HepG2 (cell line): ENCODE measurements around the gene C4orf54. TPM values are rescaled to one million over a fixed set of nuclear protein-coding genes. Genes with fewer than 3 reads are reported as not detected.

Experiments used
- ATAC-seq: fragments of 200-7000 bp; cut with Tn5 transposase; 3 replicates; pipeline ENCODE4 v1.9.1; 2020; ENCODE audit warnings: mild to moderate bottlenecking, moderate library complexity
- BruUV-seq: library from RNA; stranded (reverse); fragments of 400-500 nt; replicated peaks from 2 replicates; lab custom pipeline; 2021; lab: Mats Ljungman, UMichigan
- CTCF ChIA-PET: fragments of 300-600 bp; formaldehyde crosslinking; extraction: SDS; loops from one replicate; lab custom pipeline; 2021; ENCODE audit warnings: low total read pairs, inconsistent platforms, low intra/inter-chr PET ratio; lab: Yijun Ruan, JAX
- POLR2A ChIA-PET: fragments of 350-600 bp; sonication (Branson Sonifier 250); formaldehyde crosslinking; loops from one replicate; lab custom pipeline; 2020; ENCODE audit warnings: antibody characterized with exemption, inconsistent platforms; lab: Yijun Ruan, JAX
- DNase-seq: peaks from one replicate; pipeline ENCODE4 v3.0.0-alpha.2; 2015; ENCODE audit warnings: low spot score
- FAIRE-seq: peaks from 3 replicates; lab custom pipeline; 2011; peaks lifted over from hg19 to GRCh38; lab: Jason Lieb, UNC
- H2AFZ ChIP-seq: one replicate; pipeline ENCODE4 v1.6.1; 2011; ENCODE audit warnings: low read length, inconsistent platforms
- H3K27ac ChIP-seq: fragments of 300-600 bp; 3 replicates; pipeline ENCODE4 v1.8.0; 2011; ENCODE audit warnings: mixed run types, mild to moderate bottlenecking, mixed read lengths, low read length, inconsistent platforms; ENCODE audit not compliant: insufficient read depth; ENCODE audit errors: extremely low read length
- H3K27me3 ChIP-seq, 2 experiments: fragments of 200-600 bp in 1 of 2; 2 replicates in 1 of 2; 3 replicates in 1 of 2; pipeline versions ENCODE4 v1.6.0 to v1.8.0; 2011; ENCODE audit warnings: low read length in 2 of 2, mild to moderate bottlenecking in 2 of 2, moderate library complexity in 2 of 2, inconsistent platforms in 1 of 2; ENCODE audit not compliant: insufficient read depth in 2 of 2, control insufficient read depth in 1 of 2
- H3K36me3 ChIP-seq, 2 experiments: fragments of 200-600 bp in 1 of 2; replicated peaks in 1 of 2; 2 replicates in 1 of 2; 3 replicates in 1 of 2; pipeline versions ENCODE4 v1.5.1 to v1.8.0; 2011; ENCODE audit warnings: low read length in 2 of 2, inconsistent platforms in 1 of 2; ENCODE audit not compliant: insufficient read depth in 2 of 2, control insufficient read depth in 1 of 2
- H3K4me1 ChIP-seq: 2 replicates; pipeline ENCODE4 v1.5.1; 2012; ENCODE audit warnings: low read length, inconsistent platforms; ENCODE audit not compliant: insufficient read depth
- H3K4me2 ChIP-seq: 2 replicates; pipeline ENCODE4 v1.6.0; 2011; ENCODE audit warnings: low read depth, low read length, inconsistent platforms
- H3K4me3 ChIP-seq, 3 experiments: fragments of 200-600 bp in 1 of 3; sonication (generic), shearing (Covaris generic) in 1 of 3; replicated peaks in 1 of 3; 2 replicates each; pipeline ENCODE4 v1.5.1; 2011 to 2016; ENCODE audit warnings: low read length in 3 of 3, inconsistent platforms in 2 of 3, low read depth in 2 of 3, mild to moderate bottlenecking in 2 of 3, control low read depth in 1 of 3, mixed read lengths in 1 of 3; ENCODE audit not compliant: insufficient read depth in 1 of 3
- H3K79me2 ChIP-seq: one replicate; pipeline ENCODE4 v1.6.1; 2011; ENCODE audit warnings: low read length, inconsistent platforms; ENCODE audit not compliant: insufficient read depth
- H3K9ac ChIP-seq: 2 replicates; pipeline ENCODE4 v1.6.0; 2011; ENCODE audit warnings: mild to moderate bottlenecking, low read depth, low read length, inconsistent platforms; ENCODE audit not compliant: insufficient read depth
- H3K9me3 ChIP-seq: 2 replicates; pipeline ENCODE4 v1.5.1; 2012; ENCODE audit warnings: mild to moderate bottlenecking, low read length
- H4K20me1 ChIP-seq: 2 replicates; pipeline ENCODE4 v1.6.0; 2011; ENCODE audit warnings: inconsistent platforms, mild to moderate bottlenecking, low read length, moderate library complexity; ENCODE audit not compliant: insufficient read depth
- CREM ChIP-seq, 2 experiments: sonication (generic) in 1 of 2; formaldehyde crosslinking in 1 of 2; IDR thresholded peaks; 2 replicates each; pipeline versions ENCODE4 v1.4.0 to v1.6.1; 2016 to 2020; ENCODE audit warnings: antibody characterized with exemption in 1 of 2, mild to moderate bottlenecking in 1 of 2, missing genetic modification reagents in 1 of 2
- KDM5B ChIP-seq: sonication (generic); formaldehyde crosslinking; IDR thresholded peaks from 2 replicates; pipeline ENCODE4 v1.4.0; 2020; ENCODE audit warnings: missing genetic modification reagents, mild to moderate bottlenecking, borderline replicate concordance
- MXD4 ChIP-seq: IDR thresholded peaks from 2 replicates; pipeline ENCODE4 v1.6.1; 2016; ENCODE audit warnings: mild to moderate bottlenecking, missing biosample characterization, missing genetic modification reagents
- PHF5A ChIP-seq: IDR thresholded peaks from one replicate; pipeline ENCODE4 v1.6.1; 2018; ENCODE audit warnings: low read depth, missing genetic modification reagents; ENCODE audit not compliant: unreplicated experiment
- SALL2 ChIP-seq: sonication (generic); formaldehyde crosslinking; IDR thresholded peaks from 2 replicates; pipeline ENCODE4 v1.8.1; 2023; ENCODE audit warnings: mild to moderate bottlenecking, missing genetic modification reagents, inconsistent platforms
- TMF1 ChIP-seq: sonication (generic); formaldehyde crosslinking; IDR thresholded peaks from 2 replicates; pipeline ENCODE4 v1.8.1; 2022; ENCODE audit warnings: low read depth, missing genetic modification reagents
- WIZ ChIP-seq: sonication (generic); formaldehyde crosslinking; IDR thresholded peaks from 2 replicates; pipeline ENCODE4 v1.5.1; 2020; ENCODE audit warnings: mild to moderate bottlenecking, missing genetic modification reagents
- ZNF788 ChIP-seq: sonication (generic); formaldehyde crosslinking; IDR thresholded peaks from 2 replicates; pipeline ENCODE4 v1.5.0; 2020; ENCODE audit warnings: mild to moderate bottlenecking, missing genetic modification reagents, borderline replicate concordance
- WGBS: methylation state at CpG from one replicate; pipeline ENCODE4 v1.1.6; 2017; ENCODE audit warnings: low lambda C conversion rate; 5-methylcytosine and 5-hydroxymethylcytosine counted together
- in situ Hi-C: cut with HindIII; loops from 2 replicates; pipeline ENCODE4 v1.10.0; 2017; ENCODE audit warnings: low pct_unique_long_range_greater_than_20kb; ENCODE audit not compliant: extremely low pct_ligation_motif_present
- intact Hi-C: fragments of 100-400 bp; cut with micrococcal nuclease; formaldehyde crosslinking; loops from one replicate; pipeline ENCODE4 v1.10.0; 2022; ENCODE audit not compliant: unreplicated experiment
- polyA plus RNA-seq, 8 experiments: library from polyadenylated mRNA; depleted of rRNA in 3 of 8; stranded (reverse) in 7 of 8; unstranded in 1 of 8; fragments of >200 nt; fragmentation: Illumina TruSeq in 4 of 8; extraction: Trizol in 4 of 8; gene quantifications; 2 replicates each; pipeline versions ENCODE4 v1.2.1 to v1.2.3, GENCODE V29; 2011 to 2016; ENCODE audit warnings: low read depth in 4 of 8, missing spikeins in 1 of 8, mixed read lengths in 1 of 8; ENCODE audit not compliant: insufficient read depth in 1 of 8
- total RNA-seq, 5 experiments: library from RNA; depleted of rRNA; stranded (reverse); fragments of >200 nt; fragmentation: Illumina TruSeq; extraction: Trizol; gene quantifications; 2 replicates each; pipeline ENCODE4 v1.2.3, GENCODE V29; 2016; ENCODE audit warnings: low read depth in 1 of 5
- TF ChIP-seq, protein P1 (sequence below): sonication (generic); formaldehyde crosslinking; IDR thresholded peaks from 2 replicates; pipeline ENCODE4 v1.4.0; 2020; ENCODE audit warnings: mild to moderate bottlenecking, missing genetic modification reagents

Gene C4orf54
- total and polyA plus RNA-seq, 2 of the 13 experiments (the other 11 are each of a cell fraction or from before 2014, with no cell fraction given) = not detected

DNA sequence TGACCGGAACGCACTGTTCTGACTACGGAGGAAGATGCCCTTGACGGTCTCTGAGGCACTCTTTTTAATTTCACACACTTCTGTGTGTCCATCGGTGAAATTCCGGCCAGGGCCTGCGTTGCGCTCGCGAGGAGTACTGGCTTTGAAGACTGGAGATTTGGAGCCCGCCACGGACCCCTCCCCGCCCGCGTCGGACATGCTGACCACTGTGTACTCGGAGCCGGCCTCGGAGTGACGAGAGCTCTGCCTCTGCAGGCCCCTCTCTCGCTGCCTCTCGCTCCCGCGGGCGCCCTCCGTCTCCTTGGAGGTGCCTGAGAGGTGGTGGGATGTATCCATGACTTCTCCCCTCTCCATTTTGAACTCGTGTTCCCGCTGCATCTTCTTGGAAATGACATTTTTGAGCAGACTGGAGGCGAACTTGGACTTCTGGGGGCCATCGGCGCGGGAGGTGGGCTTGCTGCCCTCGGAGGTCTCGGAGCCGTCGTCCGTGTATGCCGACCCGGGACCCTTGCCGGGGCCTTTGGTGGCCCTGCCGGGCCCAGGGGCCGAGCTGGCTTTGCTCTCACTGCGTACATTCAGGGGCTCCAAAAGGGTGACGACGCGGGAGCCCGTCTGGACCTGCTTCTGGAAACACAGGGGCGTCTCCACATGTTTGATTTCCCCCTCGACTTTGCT is 5.7 kb downstream of the C4orf54 start:
- WGBS = 62% methylated on average over 39 of the region's 49 CpGs
- Histone ChIP-seq H3K27me3 (peaks cover 0 to 44% of the 10 kb centered on the region in 2 experiments; a peak in 3 of 5 replicates), H3K4me1 (no peaks in the 10 kb centered on the region), H4K20me1 (no peaks in the 10 kb centered on the region), H3K4me2 (no peak overlapping the region), H2AFZ (no peak overlapping the region), H3K79me2 (no peaks in the 10 kb centered on the region), H3K27ac (no peak overlapping the region), H3K9ac (no peak overlapping the region), H3K4me3 (no peak overlapping the region), H3K36me3 (no peaks in the 10 kb centered on the region), H3K9me3 (no peaks in the 10 kb centered on the region)
- in situ Hi-C loops (no loop called here), intact Hi-C loops (no loop called here)
- DNase-seq (no peak), ATAC-seq (no peak), FAIRE-seq (no peak)
- TF ChIP-seq MXD4 (no peak), CREM (IDR thresholded peaks at IDR 0.05) (no peak), CREM (CRISPR knock-in tag; IDR thresholded peaks at IDR 0.05) (no peak), TMF1 (CRISPR knock-in tag) (no peak), ZNF788 (CRISPR knock-in tag) (no peak), WIZ (no peak), PHF5A (CRISPR knock-in tag) (no peak), SALL2 (CRISPR knock-in tag) (no peak), KDM5B (CRISPR knock-in tag) (no peak)
- TF ChIP-seq, protein P1, sequence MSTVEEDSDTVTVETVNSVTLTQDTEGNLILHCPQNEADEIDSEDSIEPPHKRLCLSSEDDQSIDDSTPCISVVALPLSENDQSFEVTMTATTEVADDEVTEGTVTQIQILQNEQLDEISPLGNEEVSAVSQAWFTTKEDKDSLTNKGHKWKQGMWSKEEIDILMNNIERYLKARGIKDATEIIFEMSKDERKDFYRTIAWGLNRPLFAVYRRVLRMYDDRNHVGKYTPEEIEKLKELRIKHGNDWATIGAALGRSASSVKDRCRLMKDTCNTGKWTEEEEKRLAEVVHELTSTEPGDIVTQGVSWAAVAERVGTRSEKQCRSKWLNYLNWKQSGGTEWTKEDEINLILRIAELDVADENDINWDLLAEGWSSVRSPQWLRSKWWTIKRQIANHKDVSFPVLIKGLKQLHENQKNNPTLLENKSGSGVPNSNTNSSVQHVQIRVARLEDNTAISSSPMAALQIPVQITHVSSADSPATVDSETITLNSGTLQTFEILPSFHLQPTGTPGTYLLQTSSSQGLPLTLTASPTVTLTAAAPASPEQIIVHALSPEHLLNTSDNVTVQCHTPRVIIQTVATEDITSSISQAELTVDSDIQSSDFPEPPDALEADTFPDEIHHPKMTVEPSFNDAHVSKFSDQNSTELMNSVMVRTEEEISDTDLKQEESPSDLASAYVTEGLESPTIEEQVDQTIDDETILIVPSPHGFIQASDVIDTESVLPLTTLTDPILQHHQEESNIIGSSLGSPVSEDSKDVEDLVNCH (CRISPR knock-in tag) = no peak
- POLR2A ChIA-PET = no interaction called here
- no TSS peak for BruUV-seq
- CTCF ChIA-PET = no interaction called here
